IMR-90 (cell line): Measurements from ENCODE around the gene ZBTB11.

ENCODE experiments used
- CTCF ChIP-seq: conservative IDR thresholded peaks from 2 replicates; pipeline ENCODE4 v1.5.1; 2012; ENCODE audit warnings: mild to moderate bottlenecking, low read depth, low read length, improper control_type of control experiment
- POLR2A ChIP-seq: IDR thresholded peaks from 2 replicates; pipeline ENCODE4 v1.6.1; 2012; ENCODE audit warnings: mild to moderate bottlenecking, low read depth, low read length
- RAD21 ChIP-seq: IDR thresholded peaks from 2 replicates; pipeline ENCODE4 v1.6.1; 2012; ENCODE audit warnings: low read length, improper control_type of control experiment
- SMC3 ChIP-seq: fragments of 150-350 bp; IDR thresholded peaks from 2 replicates; pipeline ENCODE4 v1.6.1; 2016; ENCODE audit warnings: low read depth, mild to moderate bottlenecking, antibody characterized with exemption, low read length, moderate library complexity
- USF2 ChIP-seq: fragments of 150-350 bp; IDR thresholded peaks from 2 replicates; pipeline ENCODE4 v1.6.1; 2017; ENCODE audit warnings: mild to moderate bottlenecking, antibody characterized with exemption, low read length, low read depth

DNA sequence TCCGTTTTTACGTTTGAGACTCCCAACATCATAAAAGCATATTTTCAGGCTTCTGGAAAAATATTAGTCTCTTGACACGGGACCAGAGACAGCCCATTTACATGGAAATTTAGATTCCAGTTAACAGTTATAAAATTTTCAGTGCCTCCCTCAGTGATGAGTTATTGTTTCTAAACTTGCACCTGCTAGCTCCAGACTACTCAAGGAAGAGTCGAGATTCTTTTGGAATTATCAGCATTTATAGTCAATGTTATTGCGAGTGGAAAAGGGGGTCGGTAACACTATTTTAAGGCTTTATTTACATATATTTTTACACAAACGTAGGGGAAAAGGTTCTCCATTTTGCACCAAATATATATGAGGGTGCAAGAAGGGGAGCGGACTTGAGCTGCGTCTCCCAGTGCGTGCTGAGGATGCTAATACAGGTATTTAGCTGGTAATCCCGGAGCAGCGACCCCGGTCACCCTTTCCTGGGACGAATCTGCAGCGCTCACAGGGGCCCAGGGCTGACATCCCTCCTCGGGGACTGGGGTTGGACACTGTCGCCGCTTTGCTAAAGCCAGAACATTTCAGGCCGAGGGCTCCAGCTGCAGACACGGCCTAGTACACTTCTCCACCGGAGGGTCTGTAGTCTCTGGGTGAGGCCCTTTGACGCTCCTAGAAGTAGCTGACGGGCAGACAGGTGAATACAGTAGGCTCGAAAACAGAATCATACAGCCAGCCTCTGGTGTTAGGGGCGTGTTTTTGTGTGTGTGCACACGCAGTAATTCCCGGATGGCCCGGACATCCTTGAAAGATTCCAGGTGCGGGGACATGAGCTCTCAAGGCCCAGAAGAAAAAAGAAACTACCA is 729 bp upstream of the ZBTB11 start:
- TF ChIP-seq POLR2A (no peak; the same call in 1 of the 2 replicates), CTCF (no peak), RAD21 (no peak), USF2 (no peak), SMC3 (no peak)
